Uterus (tissue), 4 donors: ENCODE data around the gene CD27. TPM values are rescaled to one million over a fixed set of nuclear protein-coding genes. Genes with fewer than 3 reads are reported as not detected.
"Not testable (repeated sequence)": the region's sequence is repeated elsewhere in the genome, so short reads cannot be mapped to it uniquely, and the experiment has no call there.

Experiments used
- DNase-seq, 2 donors: peaks; one replicate each; pipeline ENCODE4 v3.0.0-alpha.2; 2019 to 2020
- H3K27ac ChIP-seq, 2 donors: fragments of 200-600 bp; sonication (generic); 1 replicate in 1 of 2; 2 replicates in 1 of 2; pipeline ENCODE4 v1.5.1; 2016 to 2018
- H3K27me3 ChIP-seq, 2 donors: fragments of 200-600 bp; sonication (generic); one replicate each; pipeline ENCODE4 v1.5.1; 2018 to 2019; ENCODE audit warnings: control low read depth in 1 of 2
- H3K36me3 ChIP-seq, 2 donors: fragments of 200-600 bp; sonication (generic); one replicate each; pipeline ENCODE4 v1.5.1; 2019; ENCODE audit warnings: control low read depth in 1 of 2
- H3K4me1 ChIP-seq, 2 donors: fragments of 200-600 bp; sonication (generic); one replicate each; pipeline ENCODE4 v1.5.1; 2018 to 2019; ENCODE audit warnings: control low read depth in 1 of 2
- H3K4me3 ChIP-seq, 2 donors: fragments of 200-600 bp; sonication (generic); 1 replicate in 1 of 2; 2 replicates in 1 of 2; pipeline ENCODE4 v1.5.1; 2018 to 2019; ENCODE audit warnings: mild to moderate bottlenecking in 1 of 2
- H3K9me3 ChIP-seq, 2 donors: fragments of 200-600 bp; sonication (generic); one replicate each; pipeline ENCODE4 v1.5.1; 2019; ENCODE audit warnings: control low read depth in 1 of 2
- CTCF ChIP-seq, 4 experiments: fragments of 200-600 bp in 2 of 4; fragments of 450-650 bp in 2 of 4; sonication (generic) in 2 of 4; IDR thresholded peaks; one replicate each; pipeline ENCODE4 v1.5.1; 2016 to 2019; ENCODE audit warnings: antibody characterized with exemption in 4 of 4, mild to moderate bottlenecking in 2 of 4, moderate library complexity in 1 of 4
- POLR2A ChIP-seq, 2 donors: fragments of 450-650 bp; IDR thresholded peaks; one replicate each; pipeline ENCODE4 v1.6.1; 2016; ENCODE audit warnings: antibody characterized with exemption in 2 of 2, mild to moderate bottlenecking in 1 of 2, moderate library complexity in 1 of 2
- intact Hi-C: fragments of 100-400 bp; cut with DNase I; formaldehyde crosslinking; loops from one replicate; pipeline ENCODE4 v1.15.1; 2023; ENCODE audit warnings: low total_unique reads
- total RNA-seq, 4 donors: library from RNA; depleted of rRNA in 3 of 4; stranded (reverse); fragments of >200 nt in 3 of 4; gene quantifications; one replicate each; pipeline versions ENCODE4 v1.1.0 to v1.2.4, GENCODE V29; 2014 to 2023
- donor health status: DM: yes; HTN: yes; CAD: no.

The CD27 gene
- total RNA-seq, 4 donors from 2014 or later, result 0.35 to 1.4 TPM; not detected in 2

DNA sequence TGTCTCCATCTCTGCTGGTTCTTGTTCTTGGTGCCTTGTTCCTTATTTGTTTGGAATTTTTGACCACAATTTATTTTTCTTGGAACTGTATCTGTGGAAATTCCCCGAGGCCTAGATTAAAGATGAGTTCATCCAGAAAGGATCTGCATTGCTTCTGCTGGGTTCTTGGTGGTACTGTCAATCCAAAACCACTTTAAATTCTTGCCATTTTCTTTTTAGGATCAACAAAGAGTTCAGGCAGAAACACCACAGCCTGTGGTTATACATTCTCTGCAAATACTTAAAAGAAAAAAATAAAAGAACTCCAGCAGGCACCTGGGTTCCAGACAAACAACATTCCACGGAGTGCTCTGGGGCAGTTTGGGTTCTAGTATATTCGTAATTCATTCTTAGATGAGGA lies 31.7 kb downstream of the CD27 start:
- Histone ChIP-seq H3K4me1 (no peaks in the 10 kb centered on the region), H3K4me3 (no peak overlapping the region), H3K27ac (no peak overlapping the region), H3K36me3 (no peaks in the 10 kb centered on the region), H3K9me3 (no peaks in the 10 kb centered on the region), H3K27me3 (no peaks in the 10 kb centered on the region)
- intact Hi-C loops, result no loop called here
- DNase-seq, result no peak
- TF ChIP-seq CTCF (IDR thresholded peaks at IDR 0.05), result no peak
- TF ChIP-seq POLR2A (IDR thresholded peaks at IDR 0.05), result no peak

DNA sequence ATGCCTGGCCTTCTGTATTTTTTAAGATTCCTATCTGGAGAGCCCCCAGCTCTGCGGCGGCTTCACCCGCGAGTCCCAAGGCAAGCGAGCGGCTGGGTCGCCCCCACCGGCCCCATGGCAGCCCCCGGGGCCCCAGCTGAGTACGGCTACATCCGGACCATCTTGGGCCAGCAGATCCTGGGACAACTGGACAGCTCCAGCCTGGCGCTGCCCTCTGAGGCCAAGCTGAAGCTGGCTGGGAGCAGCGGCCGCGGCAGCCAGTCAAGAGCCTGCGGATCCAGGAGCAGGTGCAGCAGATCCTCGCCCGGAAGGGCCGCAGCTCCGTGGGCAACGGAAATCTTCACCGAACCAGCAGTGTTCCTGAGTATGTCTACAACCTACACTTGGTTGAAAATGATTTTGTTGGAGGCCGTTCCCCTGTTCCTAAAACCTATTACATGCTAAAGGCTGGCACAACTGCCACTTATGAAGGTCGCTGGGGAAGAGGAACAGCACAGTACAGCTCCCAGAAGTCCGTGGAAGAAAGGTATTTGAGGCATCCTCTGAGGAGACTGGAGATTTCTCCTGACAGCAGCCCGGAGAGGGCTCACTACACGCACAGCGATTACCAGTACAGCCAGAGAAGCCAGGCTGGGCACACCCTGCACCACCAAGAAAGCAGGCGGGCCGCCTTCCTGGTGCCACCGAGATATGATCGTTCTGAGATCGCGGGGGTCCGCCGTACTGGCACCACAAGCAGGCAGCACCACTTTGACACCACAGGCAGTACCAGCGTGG lies 33.0 kb downstream of the CD27 start:
- H3K9me3 ChIP-seq, H3K27me3 ChIP-seq, H3K36me3 ChIP-seq, H3K4me3 ChIP-seq, DNase-seq, H3K27ac ChIP-seq, H3K4me1 ChIP-seq, intact Hi-C loops: not testable (repeated sequence)

DNA sequence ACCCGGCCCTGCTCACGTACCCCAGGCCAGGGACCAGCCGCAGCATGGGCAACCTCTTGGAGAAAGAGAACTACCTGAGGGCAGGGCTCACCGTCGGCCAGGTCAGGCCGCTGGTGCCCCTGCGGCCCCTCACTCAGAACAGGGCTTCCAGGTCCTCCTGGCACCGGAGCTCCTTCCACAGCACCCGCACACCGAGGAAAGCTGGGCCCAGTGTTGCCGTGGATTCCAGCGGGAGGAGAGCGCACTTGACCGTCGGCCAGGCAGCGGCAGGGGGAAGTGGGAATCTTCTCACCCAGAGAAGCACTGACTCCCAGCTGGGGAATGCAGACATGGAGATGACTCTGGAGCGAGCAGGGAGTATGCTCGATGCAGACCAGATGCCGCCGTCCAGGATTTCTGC lies 33.7 kb downstream of the CD27 start:
- intact Hi-C loops, result no loop called here
- TF ChIP-seq CTCF (IDR thresholded peaks at IDR 0.05) (no peak), POLR2A (IDR thresholded peaks at IDR 0.05) (no peak)
- H3K27ac ChIP-seq, result no peak overlapping the region

GRCh38 chr12:6488240-6488639 lies 43.5 kb downstream of the CD27 start:
- Histone ChIP-seq H3K4me3 (no peak overlapping the region), H3K4me1 (no peaks in the 10 kb centered on the region), H3K27ac (no peak overlapping the region), H3K36me3 (no peaks in the 10 kb centered on the region), H3K27me3 (no peaks in the 10 kb centered on the region), H3K9me3 (no peaks in the 10 kb centered on the region)
- TF ChIP-seq POLR2A (IDR thresholded peaks at IDR 0.05), result no peak
- no peak for TF ChIP-seq CTCF (IDR thresholded peaks at IDR 0.05)
- intact Hi-C loops, result no loop called here
- no peak for DNase-seq

More for the DNA sequence above, 33.7 kb downstream of the CD27 start:
- Histone ChIP-seq H3K36me3 (no peaks in the 10 kb centered on the region), H3K4me3 (no peak overlapping the region), H3K4me1 (no peaks in the 10 kb centered on the region), H3K9me3 (no peaks in the 10 kb centered on the region), H3K27me3 (no peaks in the 10 kb centered on the region)
- no peak for DNase-seq

GRCh38 chr12:6489449-6489848 lies 44.7 kb downstream of the CD27 start:
- intact Hi-C loops, result no loop called here
- no peak for TF ChIP-seq CTCF (IDR thresholded peaks at IDR 0.05)
- TF ChIP-seq POLR2A (IDR thresholded peaks at IDR 0.05), result no peak
- Histone ChIP-seq H3K36me3 (no peaks in the 10 kb centered on the region), H3K27me3 (no peaks in the 10 kb centered on the region), H3K27ac (no peak overlapping the region), H3K4me1 (peaks cover 0 to 3% of the 10 kb centered on the region in 2 donors), H3K9me3 (no peaks in the 10 kb centered on the region), H3K4me3 (no peak overlapping the region)
- DNase-seq, result no peak

GRCh38 chr12:6490673-6491072 lies 45.9 kb downstream of the CD27 start:
- H3K4me3 ChIP-seq, DNase-seq, H3K36me3 ChIP-seq: not testable (repeated sequence)

More at GRCh38 chr12:6490673-6491072, 45.9 kb downstream of the CD27 start:
- H3K27me3 ChIP-seq, H3K9me3 ChIP-seq, H3K27ac ChIP-seq, intact Hi-C loops: not testable (repeated sequence)
- peaks cover 5 to 14% of the 10 kb centered on the region in 2 donors for H3K4me1 ChIP-seq
